PFSK-1 (cell line): ENCODE results near the gene XNDC1N.

Experiments
- SIN3A ChIP-seq: IDR thresholded peaks from 2 replicates; pipeline ENCODE4 v1.6.1; 2012; ENCODE audit warnings: mild to moderate bottlenecking, low read length, moderate library complexity, borderline replicate concordance; ENCODE audit not compliant: insufficient read depth
- TAF1 ChIP-seq: IDR thresholded peaks from 2 replicates; pipeline ENCODE4 v1.6.1; 2012; ENCODE audit warnings: low read length, control low read depth, borderline replicate concordance; ENCODE audit not compliant: insufficient read depth

DNA sequence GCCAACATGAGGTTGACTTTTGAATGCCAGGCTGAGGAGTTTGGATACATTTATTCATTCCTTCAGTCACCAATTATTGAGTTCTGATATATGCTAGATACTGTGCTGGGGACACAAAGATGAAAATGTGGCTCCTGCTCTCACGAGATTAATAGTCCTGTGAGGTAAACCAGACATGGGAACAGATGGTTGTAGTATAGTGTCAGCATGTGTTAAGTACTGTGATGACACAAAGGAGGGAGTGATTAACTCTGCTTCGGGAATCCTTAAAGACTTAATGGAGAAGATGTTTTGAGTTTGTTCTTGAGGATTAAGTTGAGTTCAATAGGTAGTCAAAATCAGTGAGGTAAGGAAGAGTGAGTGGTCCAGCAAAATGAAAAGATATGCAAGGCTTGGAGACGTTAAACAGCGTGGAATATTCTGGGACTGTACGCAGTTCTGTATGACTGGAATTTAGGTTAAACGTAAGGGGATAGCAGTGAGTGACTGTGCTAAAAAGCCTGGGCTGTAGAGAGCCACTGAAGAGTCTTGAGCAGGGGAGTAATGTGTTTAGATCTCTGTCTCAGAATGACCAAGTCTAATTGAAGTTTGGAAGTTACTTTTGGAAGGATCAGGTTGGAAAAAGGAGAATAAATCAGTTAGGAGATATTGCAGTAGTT is 12.3 kb upstream of the XNDC1N start:
- TF ChIP-seq SIN3A (no peak), TAF1 (no peak)
